Mucosa of stomach (tissue), 1 donor: ENCODE measurements around the gene BOK.

Experiments used
- H3K27me3 ChIP-seq: one replicate; pipeline ENCODE4 v1.7.0; 2013; ENCODE audit warnings: mild to moderate bottlenecking, low read length; ENCODE audit not compliant: control insufficient read depth, insufficient read depth
- H3K36me3 ChIP-seq: one replicate; pipeline ENCODE4 v1.7.0; 2013; ENCODE audit warnings: low read length; ENCODE audit not compliant: control insufficient read depth, insufficient read depth
- H3K4me1 ChIP-seq: one replicate; pipeline ENCODE4 v1.7.0; 2013; ENCODE audit warnings: mild to moderate bottlenecking, low read length; ENCODE audit not compliant: control insufficient read depth, insufficient read depth
- H3K4me3 ChIP-seq: one replicate; pipeline ENCODE4 v1.7.0; 2013; ENCODE audit warnings: low read length
- H3K9ac ChIP-seq: one replicate; pipeline ENCODE4 v1.7.0; 2013; ENCODE audit warnings: mild to moderate bottlenecking, low read length, moderate library complexity
- H3K9me3 ChIP-seq: one replicate; pipeline ENCODE4 v1.7.0; 2013; ENCODE audit warnings: mild to moderate bottlenecking, low read length, moderate library complexity; ENCODE audit not compliant: control insufficient read depth
- donor health status: Pancreatic carcinoma.

BOK gene

GRCh38 chr2:241531161-241531722 lies 27.3 kb upstream of the BOK start:
- Histone ChIP-seq H3K9me3 (no peaks in the 10 kb centered on the region), H3K4me3 (no peak overlapping the region), H3K4me1 (no peaks in the 10 kb centered on the region), H3K27me3 (peaks cover 14% of the 10 kb centered on the region), H3K36me3 (no peaks in the 10 kb centered on the region), H3K9ac (no peak overlapping the region)

GRCh38 chr2:241532168-241532567 lies 26.4 kb upstream of the BOK start:
- H3K4me1 ChIP-seq: no peaks in the 10 kb centered on the region
- H3K9me3 ChIP-seq: no peaks in the 10 kb centered on the region
- no peaks in the 10 kb centered on the region for H3K36me3 ChIP-seq
- no peak overlapping the region for H3K4me3 ChIP-seq
- H3K9ac ChIP-seq: no peak overlapping the region
- H3K27me3 ChIP-seq: peaks cover 17% of the 10 kb centered on the region

- Histone ChIP-seq H3K4me1 (no peaks in the 10 kb centered on the region), H3K36me3 (no peaks in the 10 kb centered on the region), H3K27me3 (peaks cover 17% of the 10 kb centered on the region), H3K9ac (no peak overlapping the region), H3K4me3 (no peak overlapping the region), H3K9me3 (no peaks in the 10 kb centered on the region)
Observed at GRCh38 chr2:241532733-241533601, 25.6 kb upstream of the BOK start.

GRCh38 chr2:241534293-241534692 lies 24.3 kb upstream of the BOK start:
- peaks cover 25% of the 10 kb centered on the region for H3K27me3 ChIP-seq
- no peaks in the 10 kb centered on the region for H3K4me1 ChIP-seq
- H3K9ac ChIP-seq: no peak overlapping the region
- H3K36me3 ChIP-seq: no peaks in the 10 kb centered on the region
- H3K9me3 ChIP-seq: no peaks in the 10 kb centered on the region
- no peak overlapping the region for H3K4me3 ChIP-seq

GRCh38 chr2:241534701-241535375 lies 23.7 kb upstream of the BOK start:
- Histone ChIP-seq H3K9ac (no peak overlapping the region), H3K36me3 (no peaks in the 10 kb centered on the region), H3K9me3 (no peaks in the 10 kb centered on the region), H3K4me1 (no peaks in the 10 kb centered on the region), H3K27me3 (peaks cover 30% of the 10 kb centered on the region), H3K4me3 (no peak overlapping the region)

GRCh38 chr2:241535871-241536655 lies 22.5 kb upstream of the BOK start:
- Histone ChIP-seq H3K9me3 (no peaks in the 10 kb centered on the region), H3K4me3 (no peak overlapping the region), H3K27me3 (peaks cover 40% of the 10 kb centered on the region), H3K9ac (no peak overlapping the region), H3K36me3 (no peaks in the 10 kb centered on the region), H3K4me1 (peaks cover 7% of the 10 kb centered on the region)

- Histone ChIP-seq H3K4me3 (no peak overlapping the region), H3K36me3 (no peaks in the 10 kb centered on the region), H3K9ac (no peak overlapping the region), H3K27me3 (peaks cover 61% of the 10 kb centered on the region), H3K9me3 (no peaks in the 10 kb centered on the region), H3K4me1 (peaks cover 14% of the 10 kb centered on the region)
Observed at GRCh38 chr2:241538838-241539615, 19.5 kb upstream of the BOK start.

- peaks cover 55% of the 10 kb centered on the region for H3K27me3 ChIP-seq
- peaks cover 14% of the 10 kb centered on the region for H3K4me1 ChIP-seq
- H3K9me3 ChIP-seq: no peaks in the 10 kb centered on the region
- H3K4me3 ChIP-seq: no peak overlapping the region
- no peaks in the 10 kb centered on the region for H3K36me3 ChIP-seq
- H3K9ac ChIP-seq: no peak overlapping the region
Observed at GRCh38 chr2:241539616-241540374, 18.8 kb upstream of the BOK start.

GRCh38 chr2:241540401-241540770 lies 18.2 kb upstream of the BOK start:
- Histone ChIP-seq H3K27me3 (peaks cover 52% of the 10 kb centered on the region), H3K9ac (no peak overlapping the region), H3K4me1 (peaks cover 14% of the 10 kb centered on the region), H3K4me3 (no peak overlapping the region), H3K36me3 (no peaks in the 10 kb centered on the region), H3K9me3 (no peaks in the 10 kb centered on the region)

GRCh38 chr2:241540771-241541561 lies 17.6 kb upstream of the BOK start:
- Histone ChIP-seq H3K36me3 (no peaks in the 10 kb centered on the region), H3K4me1 (peaks cover 14% of the 10 kb centered on the region), H3K27me3 (peaks cover 56% of the 10 kb centered on the region), H3K9ac (no peak overlapping the region), H3K4me3 (no peak overlapping the region), H3K9me3 (no peaks in the 10 kb centered on the region)
